ENCODE measurements around the gene CDH20. TPM values are rescaled to one million over a fixed set of nuclear protein-coding genes. Genes with fewer than 3 reads are reported as not detected.

Gene CDH20
- polyA plus RNA-seq, 3 donors = not detected

GRCh38 chr18:61371111-61371510 is 37.9 kb downstream of the CDH20 start:
- no peak overlapping the region for H3K4me3 ChIP-seq (replicated peaks in 1 of 3; ENCODE audit: low read depth in 2 of 3, low read length in 3 of 3)
- H3K27me3 ChIP-seq (ENCODE audit: control insufficient read depth in 2 of 2, insufficient read depth in 2 of 2, low read length in 2 of 2) = no peaks in the 10 kb centered on the region
- H3K79me2 ChIP-seq (ENCODE audit: insufficient read depth, low read length) = no peaks in the 10 kb centered on the region
- H3K9ac ChIP-seq (ENCODE audit: insufficient read depth, low read length, poor library complexity, severe bottlenecking) = no peak overlapping the region
- H3K27ac Mint-ChIP-seq = no peak overlapping the region
- H2AFZ ChIP-seq (ENCODE audit: insufficient read depth, low read depth, low read length, poor library complexity, severe bottlenecking) = no peak overlapping the region
- peaks cover 0 to 3% (median 1%) of the 10 kb centered on the region in 3 donors for H3K27me3 Mint-ChIP-seq (ENCODE audit: low read depth in 3 of 3)
- H3K36me3 ChIP-seq (replicated peaks in 1 of 2; ENCODE audit: control insufficient read depth in 1 of 2, insufficient read depth in 2 of 2, low read length in 2 of 2) = no peaks in the 10 kb centered on the region
- intact Hi-C loops (cut with micrococcal nuclease) = no loop called here
- no peak for TF ChIP-seq CTCF (IDR thresholded peaks at IDR 0.05)
- no peak overlapping the region for H3K27ac ChIP-seq (ENCODE audit: low read depth in 1 of 2, low read length in 2 of 2)
- no peaks in the 10 kb centered on the region for H3K4me1 Mint-ChIP-seq
- DNase-seq = no peak
- no peaks in the 10 kb centered on the region for H3K36me3 Mint-ChIP-seq
- H3K4me3 Mint-ChIP-seq = no peak overlapping the region
- WGBS (ENCODE audit: insufficient coverage) = no CpG with 5 or more reads among the region's 2 CpGs
- H3K4me1 ChIP-seq (ENCODE audit: control insufficient read depth in 1 of 2, insufficient read depth in 2 of 2, low read length in 2 of 2) = no peaks in the 10 kb centered on the region
- H4K20me1 ChIP-seq (ENCODE audit: insufficient read depth, low read length) = no peaks in the 10 kb centered on the region
- peaks cover 0 to 3% (median 0%) of the 10 kb centered on the region in 7 donors for H3K9me3 Mint-ChIP-seq
- no peaks in the 10 kb centered on the region for H3K9me3 ChIP-seq (replicated peaks in 1 of 2; ENCODE audit: control insufficient read depth in 1 of 2, insufficient read depth in 1 of 2, low read length in 2 of 2)
- H3K4me2 ChIP-seq (replicated peaks; ENCODE audit: extremely low read depth, low read length, poor library complexity, severe bottlenecking) = no peak overlapping the region

GRCh38 chr18:61379827-61380226 is 46.6 kb downstream of the CDH20 start:
- TF ChIP-seq CTCF (IDR thresholded peaks at IDR 0.05) = no peak
- H3K27me3 Mint-ChIP-seq (ENCODE audit: low read depth in 3 of 3) = peaks cover 2 to 3% (median 2%) of the 10 kb centered on the region in 3 donors
- intact Hi-C loops (cut with micrococcal nuclease) = no loop called here
- no peaks in the 10 kb centered on the region for H3K9me3 ChIP-seq (replicated peaks in 1 of 2; ENCODE audit: control insufficient read depth in 1 of 2, insufficient read depth in 1 of 2, low read length in 2 of 2)
- H3K27ac ChIP-seq (ENCODE audit: low read depth in 1 of 2, low read length in 2 of 2) = no peak overlapping the region
- H3K9ac ChIP-seq (ENCODE audit: insufficient read depth, low read length, poor library complexity, severe bottlenecking) = no peak overlapping the region
- 74% methylated on average over 3 of the region's 4 CpGs for WGBS (ENCODE audit: insufficient coverage)
- no peaks in the 10 kb centered on the region for H3K27me3 ChIP-seq (ENCODE audit: control insufficient read depth in 2 of 2, insufficient read depth in 2 of 2, low read length in 2 of 2)
- H3K79me2 ChIP-seq (ENCODE audit: insufficient read depth, low read length) = no peaks in the 10 kb centered on the region
- DNase-seq = no peak
- no peak overlapping the region for H2AFZ ChIP-seq (ENCODE audit: insufficient read depth, low read depth, low read length, poor library complexity, severe bottlenecking)
- no peaks in the 10 kb centered on the region for H4K20me1 ChIP-seq (ENCODE audit: insufficient read depth, low read length)
- H3K4me3 Mint-ChIP-seq = no peak overlapping the region
- no peaks in the 10 kb centered on the region for H3K36me3 Mint-ChIP-seq
- H3K9me3 Mint-ChIP-seq = peaks cover 0 to 3% (median 3%) of the 10 kb centered on the region in 7 donors
- H3K36me3 ChIP-seq (replicated peaks in 1 of 2; ENCODE audit: control insufficient read depth in 1 of 2, insufficient read depth in 2 of 2, low read length in 2 of 2) = no peaks in the 10 kb centered on the region
- H3K4me1 Mint-ChIP-seq = no peaks in the 10 kb centered on the region
- no peak overlapping the region for H3K27ac Mint-ChIP-seq
- no peaks in the 10 kb centered on the region for H3K4me1 ChIP-seq (ENCODE audit: control insufficient read depth in 1 of 2, insufficient read depth in 2 of 2, low read length in 2 of 2)
- no peak overlapping the region for H3K4me2 ChIP-seq (replicated peaks; ENCODE audit: extremely low read depth, low read length, poor library complexity, severe bottlenecking)
- H3K4me3 ChIP-seq (replicated peaks in 1 of 3; ENCODE audit: low read depth in 2 of 3, low read length in 3 of 3) = no peak overlapping the region
